GM21423 (cell line): ENCODE measurements around the gene STRA6.

ENCODE experiments used
- ATAC-seq: cut with Tn5 transposase; IDR thresholded peaks from one replicate; pipeline ENCODE4 v1.9.1; 2021; ENCODE audit warnings: mild to moderate bottlenecking, moderate library complexity; ENCODE audit not compliant: unreplicated experiment

Gene STRA6

GRCh38 chr15:74208496-74208895, 5.9 kb upstream of the STRA6 start:
- ATAC-seq, result no peak

DNA sequence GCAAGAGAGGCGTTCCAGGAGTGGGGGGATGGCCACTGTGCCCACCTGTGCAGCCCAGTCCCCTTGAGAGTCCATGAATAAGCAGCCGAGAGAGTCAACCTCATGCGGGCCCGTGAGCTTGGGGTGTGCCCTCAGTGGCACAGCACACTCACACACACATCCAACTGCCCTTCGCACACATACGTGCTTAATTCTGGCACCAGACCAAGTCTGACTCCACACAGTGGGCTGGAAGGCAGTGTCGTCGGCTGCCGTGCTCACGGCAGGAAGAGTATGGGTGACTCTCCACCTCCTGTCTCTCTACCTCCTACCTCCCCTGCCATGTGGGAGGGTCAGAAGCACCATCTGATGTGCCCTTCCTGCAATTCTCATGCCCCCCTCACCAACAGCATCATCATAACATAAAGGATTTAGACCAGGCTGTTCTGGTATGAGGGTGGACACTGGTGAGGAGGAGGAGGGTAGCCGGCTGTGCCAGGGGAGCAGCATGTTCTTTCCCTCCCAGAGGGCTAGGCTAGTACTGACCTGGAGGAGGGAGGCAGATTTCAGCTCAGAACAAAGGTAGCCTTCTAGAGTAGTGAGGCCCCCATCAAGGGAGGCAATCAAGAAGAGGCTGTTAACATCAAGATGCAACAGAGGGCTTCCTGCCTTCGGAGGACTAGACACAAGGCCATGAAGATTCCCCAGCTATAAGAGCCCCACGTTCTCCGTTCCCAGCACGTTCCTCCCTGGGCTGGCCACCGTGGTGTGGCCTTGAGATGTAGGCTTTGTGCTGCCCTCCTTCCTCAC, 5.3 kb upstream of the STRA6 start:
- ATAC-seq, result no peak

GRCh38 chr15:74206801-74207281, 4.3 kb upstream of the STRA6 start:
- ATAC-seq, result no peak

DNA sequence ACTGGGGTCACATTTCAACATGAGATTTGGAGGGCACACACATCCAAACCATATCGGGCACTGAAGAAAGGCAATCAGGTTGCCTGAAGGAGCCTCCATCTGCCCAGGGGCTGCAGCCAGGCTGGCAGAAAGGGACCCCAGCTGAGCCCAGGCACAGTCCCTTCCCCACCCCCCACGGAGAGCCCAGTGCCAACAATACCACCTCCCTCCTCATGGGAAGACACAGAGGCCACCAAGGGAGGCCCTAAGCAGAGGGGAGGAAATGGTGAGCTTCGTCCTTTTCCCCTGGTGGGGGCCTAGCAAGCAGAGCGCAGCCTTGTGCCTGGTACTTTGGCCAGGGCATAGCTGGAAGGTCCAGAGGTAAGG, 3.0 kb upstream of the STRA6 start:
- ATAC-seq, result no peak

DNA sequence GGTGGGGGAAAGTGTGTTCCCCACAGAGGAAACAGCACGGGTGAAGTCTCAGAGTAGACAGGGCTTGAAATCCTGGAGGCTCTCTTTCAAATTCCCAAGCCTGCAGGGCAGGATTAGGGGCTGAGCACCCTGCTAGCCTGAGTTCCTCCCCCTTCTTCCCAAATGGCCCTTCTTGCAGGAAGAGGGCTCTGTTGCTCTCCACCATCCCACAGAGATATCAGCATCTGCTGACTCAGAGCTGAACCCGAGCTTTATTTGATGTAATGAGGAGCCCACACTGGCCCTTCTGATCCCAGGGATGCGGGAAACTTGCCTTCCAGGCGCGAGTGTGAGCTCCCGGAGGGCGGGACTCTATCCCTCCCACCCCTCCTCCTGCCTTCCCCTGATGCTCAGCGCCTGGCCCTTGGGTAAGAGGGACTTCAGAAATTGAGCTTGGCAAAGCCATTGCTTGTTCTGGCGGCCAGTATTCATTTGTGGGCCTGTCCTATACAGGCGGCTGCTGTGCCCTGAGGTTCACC, 1.4 kb upstream of the STRA6 start:
- ATAC-seq, result no peak

DNA sequence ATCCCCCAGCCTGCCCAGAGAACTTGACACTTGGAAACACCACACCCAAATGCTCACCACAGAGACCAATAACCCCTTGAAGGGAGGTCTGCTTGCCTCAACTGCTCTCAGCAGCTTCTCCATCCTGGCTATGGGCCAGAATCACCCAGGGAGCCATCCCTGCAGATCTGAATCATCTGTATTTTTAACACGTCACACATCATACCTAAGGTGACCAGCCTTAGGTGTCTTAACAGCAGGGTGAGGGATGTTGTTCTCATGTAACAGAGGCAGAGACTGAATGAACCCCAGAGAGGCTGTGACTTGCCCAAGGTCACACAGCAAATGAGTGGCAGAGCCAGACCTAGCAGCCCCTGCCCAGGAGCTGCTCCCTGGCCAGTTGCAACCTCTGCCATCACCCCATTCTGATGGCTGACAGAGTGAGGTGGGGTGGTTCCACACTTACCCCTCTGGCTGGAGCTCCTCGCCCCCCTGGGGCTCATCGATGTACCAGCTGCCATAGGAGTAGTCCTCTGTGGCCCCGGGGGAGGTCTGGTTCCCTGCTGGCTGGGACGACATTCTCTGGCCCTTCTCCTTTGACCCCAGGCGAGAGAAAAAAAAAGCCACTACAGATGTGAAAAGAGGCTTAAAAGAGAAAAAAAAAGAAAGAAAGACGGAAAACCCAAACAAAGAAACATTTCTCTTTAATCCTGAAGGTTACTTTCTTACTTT, 722 bp downstream of the STRA6 start:
- no peak for ATAC-seq

GRCh38 chr15:74200871-74201419, 1.6 kb downstream of the STRA6 start:
- ATAC-seq, result no peak

DNA sequence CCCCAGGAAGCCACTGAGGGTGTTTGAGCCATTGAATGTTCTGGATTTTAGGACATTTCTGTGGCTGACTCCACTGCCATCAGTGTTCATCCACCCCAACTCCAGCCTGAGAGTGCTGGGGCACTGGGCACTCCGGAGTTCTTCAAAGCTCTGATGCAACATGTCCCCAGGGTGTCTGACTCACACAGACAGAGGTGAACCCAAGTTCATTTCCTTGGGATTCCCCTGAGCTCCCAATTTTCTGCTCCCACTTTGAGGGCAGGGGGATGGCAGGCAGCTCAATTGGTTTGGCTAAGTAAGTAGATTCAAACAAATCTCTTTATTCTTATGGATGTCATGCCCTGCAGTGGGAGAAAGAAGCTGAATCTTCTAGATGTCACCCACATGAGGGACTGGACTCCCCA, 2.2 kb downstream of the STRA6 start:
- no peak for ATAC-seq

DNA sequence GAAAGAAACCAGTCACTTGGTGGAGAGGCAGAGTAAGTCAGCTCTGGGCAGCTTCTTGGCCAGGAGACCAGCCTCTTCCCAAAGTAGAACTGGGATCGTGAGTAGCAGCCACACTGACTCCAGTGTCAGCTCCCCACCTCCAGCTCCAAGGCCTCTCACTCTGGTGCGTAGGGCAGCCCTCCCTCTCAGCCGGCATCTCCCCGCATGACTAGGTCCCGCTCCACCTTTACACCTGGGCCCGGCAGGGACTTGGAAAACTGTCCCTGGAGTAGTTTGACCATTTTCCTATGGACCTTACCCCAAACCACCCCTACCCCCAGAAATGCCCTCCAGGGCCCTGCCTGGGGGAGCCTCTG, 3.3 kb downstream of the STRA6 start:
- no peak for ATAC-seq

DNA sequence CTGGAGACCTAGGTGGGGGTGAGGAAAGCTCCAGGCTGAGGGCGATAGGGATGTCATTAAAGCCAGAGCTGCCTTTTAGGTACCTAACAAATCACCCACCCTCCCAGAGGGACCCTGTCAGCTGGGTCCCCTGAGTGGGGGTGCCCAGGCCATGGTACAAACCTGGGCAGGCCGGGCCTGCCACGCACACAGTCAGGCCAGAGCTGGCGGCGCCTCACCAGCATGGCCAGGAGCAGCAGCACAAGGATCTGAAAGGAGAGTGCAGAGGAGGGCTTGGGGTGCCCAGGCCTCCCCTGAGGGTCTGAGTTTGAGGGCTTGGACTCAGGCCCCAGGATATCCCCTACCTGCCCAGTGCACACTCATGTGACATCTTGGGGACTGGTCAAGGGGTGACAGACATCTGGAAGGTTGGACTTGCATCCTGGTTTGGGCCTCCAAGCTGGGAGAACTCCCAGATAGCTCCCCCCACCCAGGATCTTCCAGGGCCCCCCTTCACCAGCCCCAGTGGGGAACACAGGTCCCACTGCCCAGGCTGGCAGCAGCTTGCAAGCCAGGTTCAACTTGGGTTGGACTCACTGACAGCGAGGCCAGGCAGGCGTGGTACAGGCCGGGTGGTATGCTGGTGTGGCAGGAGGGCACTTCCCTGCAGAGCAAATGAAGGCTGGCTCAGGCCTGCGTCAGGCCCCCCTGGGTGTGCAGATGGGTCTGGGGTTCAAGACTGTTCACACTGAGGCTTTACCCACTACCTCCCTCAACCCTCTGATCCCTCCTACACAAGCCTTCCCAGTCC, 5.2 kb downstream of the STRA6 start:
- ATAC-seq, result no peak

DNA sequence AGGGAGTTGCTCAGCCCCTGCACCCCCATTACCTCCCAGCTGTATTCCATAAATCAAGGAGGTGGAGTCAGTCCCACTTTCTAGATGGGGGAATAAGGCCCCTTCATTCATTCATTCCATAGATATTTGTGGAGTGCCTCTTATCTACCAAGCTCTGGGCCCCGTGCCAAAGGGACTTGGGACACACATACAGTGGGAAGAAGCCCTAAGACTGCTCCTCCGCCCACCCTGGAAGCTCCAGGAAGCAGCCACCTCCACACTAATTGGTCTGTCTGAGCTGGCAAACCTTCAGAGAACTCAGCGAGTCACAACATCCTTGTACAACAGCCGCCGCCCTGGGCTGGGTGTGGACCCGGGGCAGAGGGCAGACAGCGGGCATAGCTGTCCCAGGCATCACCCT, 6.4 kb downstream of the STRA6 start:
- ATAC-seq, result no peak

DNA sequence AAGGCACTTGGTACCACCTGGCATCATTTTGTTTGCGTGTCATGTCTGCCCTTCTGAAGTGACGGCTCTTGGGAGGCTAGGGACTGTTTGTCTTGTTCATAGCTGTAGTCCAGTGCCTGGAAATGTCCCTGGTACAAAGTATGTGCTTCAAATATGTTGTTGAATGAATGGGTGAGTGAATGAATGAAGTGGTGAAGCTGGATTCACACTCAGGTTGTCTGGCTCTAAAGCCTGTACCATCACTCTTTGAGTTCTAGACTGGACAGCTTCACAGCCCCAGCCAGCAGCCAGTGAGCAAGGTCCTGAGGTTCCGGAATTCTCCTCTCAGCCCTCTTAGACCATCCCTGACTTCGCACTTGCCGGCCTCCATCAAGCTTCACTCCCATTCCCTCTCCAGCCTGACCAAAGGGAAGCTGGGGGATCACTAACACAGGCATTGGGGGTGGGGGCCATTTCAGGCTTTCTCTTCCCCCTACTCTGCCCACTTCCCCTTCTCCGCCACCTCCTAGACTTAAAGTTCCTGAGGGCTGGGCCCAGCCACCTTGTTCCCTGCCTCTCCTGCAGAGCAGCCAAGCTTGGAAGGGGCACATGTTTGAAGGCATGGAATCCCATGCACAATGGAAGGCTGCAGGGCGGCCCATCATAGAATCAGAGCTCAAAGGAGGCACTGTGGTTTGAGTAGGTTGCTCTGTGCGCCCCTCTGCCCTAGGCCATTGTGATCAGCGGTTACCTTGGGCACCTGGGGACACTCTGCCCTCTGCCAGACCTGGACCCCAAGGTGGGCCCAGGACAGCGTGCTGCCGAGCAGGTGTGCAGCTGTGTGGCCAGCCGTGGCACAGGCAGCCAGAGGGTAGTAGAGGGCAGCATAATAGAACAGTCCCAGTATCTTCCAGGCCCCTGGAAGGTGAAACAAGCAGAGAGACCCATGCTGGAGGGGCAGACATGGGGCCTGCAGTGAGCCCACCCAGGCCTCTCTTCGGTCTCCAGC, 7.7 kb downstream of the STRA6 start:
- ATAC-seq, result no peak

DNA sequence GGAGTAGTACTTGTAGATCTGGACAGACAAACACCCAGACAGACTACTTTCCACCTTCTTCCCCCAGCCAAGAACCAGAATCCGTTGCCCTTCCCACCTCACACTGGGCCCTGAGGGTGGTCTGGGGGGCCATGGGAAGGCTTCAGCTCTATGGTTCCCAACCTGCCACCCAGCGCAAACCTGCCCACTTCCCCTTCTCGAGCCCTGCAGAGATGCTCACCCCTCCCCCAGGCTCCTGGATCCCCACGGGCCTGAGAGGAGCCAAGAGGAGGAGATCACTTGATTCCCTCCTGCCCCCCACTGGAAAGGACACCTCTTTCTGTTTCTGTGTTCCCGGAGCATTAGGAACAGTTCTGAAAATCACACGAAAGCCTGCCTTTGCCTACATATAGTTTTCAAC, 8.7 kb downstream of the STRA6 start:
- ATAC-seq, result no peak

DNA sequence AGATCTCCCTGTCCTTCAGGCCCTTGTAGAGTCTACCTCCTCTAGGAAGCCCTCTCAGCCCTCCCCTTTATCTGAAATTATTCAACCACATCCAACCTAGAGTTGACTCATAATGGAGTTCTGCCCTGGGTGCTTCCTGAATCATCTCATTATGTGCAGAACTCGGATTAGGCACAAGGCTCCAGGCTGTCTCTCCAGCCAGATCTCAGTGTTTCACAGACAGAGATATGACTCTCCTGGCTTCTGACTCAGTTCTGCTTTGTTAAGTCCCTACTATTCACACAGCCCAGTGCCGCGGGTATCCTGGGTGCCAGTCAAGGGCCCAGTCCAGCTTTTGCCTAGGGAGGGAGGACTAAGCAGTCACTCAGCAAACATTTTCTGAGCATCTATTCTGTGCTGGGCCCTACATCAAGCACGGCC, 9.3 kb downstream of the STRA6 start:
- no peak for ATAC-seq

- ATAC-seq, result no peak
These were observed 9.8 kb downstream of the STRA6 start for GRCh38 chr15:74192751-74193150.

DNA sequence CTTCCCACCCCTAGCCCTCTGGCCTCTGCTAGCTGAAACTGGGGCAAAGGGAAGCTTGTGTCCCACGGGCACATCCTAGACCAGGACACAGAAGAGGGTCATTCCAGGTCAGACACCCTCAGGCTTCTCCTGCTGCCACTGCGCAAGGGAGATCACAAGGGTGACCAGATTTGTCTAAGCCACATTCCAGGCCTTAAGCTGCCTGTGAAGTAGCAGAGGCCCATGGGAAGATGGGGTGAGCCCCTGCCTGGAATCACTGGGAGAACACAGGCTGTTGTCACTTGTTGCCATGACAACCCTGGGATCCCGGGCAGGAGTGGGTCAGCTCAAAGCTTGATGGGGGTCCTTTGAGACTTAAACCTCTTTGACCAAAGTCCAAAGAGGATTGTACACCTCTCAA, 10.8 kb downstream of the STRA6 start:
- ATAC-seq, result no peak

GRCh38 chr15:74188216-74188615, 14.4 kb downstream of the STRA6 start:
- ATAC-seq, result no peak

DNA sequence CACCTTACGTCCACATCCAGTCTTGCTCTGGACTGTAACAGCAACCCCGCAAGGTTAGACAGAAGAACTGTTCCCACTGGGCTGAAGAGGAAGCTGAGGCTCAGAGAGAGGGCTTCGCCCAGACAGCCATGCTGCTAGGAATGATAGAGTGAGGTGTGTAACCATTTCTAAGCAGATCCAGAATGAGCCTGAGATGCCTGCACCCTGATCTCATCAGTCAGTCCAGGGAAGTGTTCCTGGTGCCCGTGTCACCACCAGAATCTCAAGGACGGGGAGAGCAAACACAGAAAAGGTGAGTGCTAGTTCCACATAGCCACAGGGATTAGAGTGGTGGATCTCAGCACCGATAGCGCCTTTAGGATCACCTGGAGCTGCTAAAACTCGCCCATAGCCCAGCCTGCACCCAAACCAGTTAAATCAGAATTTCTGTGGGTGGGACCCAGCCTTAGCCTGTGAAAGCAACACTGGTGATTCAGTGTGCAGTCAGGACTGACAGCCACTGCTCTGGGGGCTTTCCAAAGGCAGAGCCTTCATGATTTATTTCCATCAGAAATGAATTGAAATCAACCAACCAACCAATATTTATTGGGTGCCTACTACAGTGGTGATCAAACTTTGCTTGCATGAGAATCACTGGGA, 16.8 kb downstream of the STRA6 start:
- ATAC-seq, result no peak

DNA sequence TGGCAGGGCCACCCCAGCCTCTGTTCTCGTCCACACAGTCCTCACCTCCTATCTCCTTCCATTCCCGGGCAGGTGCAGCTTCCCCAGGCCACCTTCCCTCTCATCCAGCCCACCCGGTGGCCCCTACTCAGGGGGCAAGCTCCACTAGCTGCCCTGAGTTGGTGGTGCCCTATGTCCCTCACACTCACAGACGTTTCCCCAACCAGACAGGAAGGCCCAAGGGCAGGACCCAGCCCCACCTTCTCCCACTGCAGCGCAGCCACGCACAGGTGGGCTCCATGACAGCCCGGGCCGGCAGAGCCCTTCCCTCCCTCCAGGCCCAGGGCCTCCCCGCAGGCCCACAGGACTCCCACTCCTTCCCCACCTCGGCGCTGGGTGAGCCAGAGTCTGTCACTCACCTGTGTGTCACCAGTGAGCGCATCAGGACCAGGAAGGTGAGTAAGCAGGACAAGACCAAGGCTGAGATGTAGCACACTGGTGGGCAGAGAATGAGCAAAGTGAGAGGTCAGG, 17.9 kb downstream of the STRA6 start:
- no peak for ATAC-seq
